ENCODE measurements around the gene OR2B3.

OR2B3 gene

GRCh38 chr6:29051680-29052079, 35.4 kb downstream of the OR2B3 start:
- Histone ChIP-seq H3K4me3 (no peak overlapping the region), H3K27ac (no peak overlapping the region)
- no peak for TF ChIP-seq CTCF (IDR thresholded peaks at IDR 0.05)
- no peak for DNase-seq (ENCODE audit: low spot score)

- DNase-seq (ENCODE audit: low spot score) = no peak
Measured at GRCh38 chr6:29045075-29045474, 42.0 kb downstream of the OR2B3 start, which contains the start of gene OR2W1. Gene OR2W1, minus strand, starts transcription at chr6:29045175. Its CDS starts 0 bp downstream, at chr6:29045175.

More at GRCh38 chr6:29045075-29045474, 42.0 kb downstream of the OR2B3 start, which contains the start of gene OR2W1:
- H3K27ac ChIP-seq = no peak within 1 kb of the TSS
- no peak for TF ChIP-seq CTCF (IDR thresholded peaks at IDR 0.05)
- no peak within 1 kb of the TSS for H3K4me3 ChIP-seq
